Coronary artery (tissue), 2 donors: Measurements from ENCODE around the gene NACAD.

Experiments used
- DNase-seq: peaks from one replicate; pipeline ENCODE4 v3.0.0-alpha.2; 2017; ENCODE audit warnings: low spot score
- H3K27ac ChIP-seq, 2 donors: fragments of 200-600 bp; sonication (generic); one replicate each; pipeline ENCODE4 v1.5.1; 2016 to 2019
- H3K4me3 ChIP-seq: fragments of 200-600 bp; sonication (generic); 2 replicates; pipeline ENCODE4 v1.5.1; 2016; ENCODE audit warnings: mild to moderate bottlenecking, moderate library complexity
- TF ChIP-seq, protein P1 (sequence below): fragments of 200-600 bp; sonication (generic); IDR thresholded peaks from one replicate; pipeline ENCODE4 v1.5.1; 2019; ENCODE audit warnings: antibody characterized with exemption

NACAD gene

DNA sequence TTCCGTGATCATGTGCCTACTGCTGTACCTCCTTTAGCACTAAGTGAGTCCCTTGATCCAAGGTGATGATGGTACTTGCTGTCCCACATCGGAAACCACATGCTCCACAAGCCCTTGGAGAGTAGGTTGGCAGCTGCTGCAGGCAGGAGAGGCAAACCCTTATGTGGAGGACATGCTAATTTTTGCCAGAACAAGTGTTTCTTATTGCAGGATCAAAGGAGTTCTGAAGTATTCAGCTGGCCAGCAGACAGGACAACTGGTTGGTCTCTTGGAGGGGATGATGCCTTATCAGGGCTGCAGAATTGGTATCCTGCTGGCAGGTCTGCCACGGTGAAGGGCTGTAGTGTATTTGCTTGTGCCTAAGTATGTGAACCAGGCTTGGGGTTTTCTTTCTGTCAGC is 36.8 kb downstream of the NACAD start:
- Histone ChIP-seq H3K27ac (no peak overlapping the region), H3K4me3 (no peak overlapping the region)
- TF ChIP-seq, protein P1, sequence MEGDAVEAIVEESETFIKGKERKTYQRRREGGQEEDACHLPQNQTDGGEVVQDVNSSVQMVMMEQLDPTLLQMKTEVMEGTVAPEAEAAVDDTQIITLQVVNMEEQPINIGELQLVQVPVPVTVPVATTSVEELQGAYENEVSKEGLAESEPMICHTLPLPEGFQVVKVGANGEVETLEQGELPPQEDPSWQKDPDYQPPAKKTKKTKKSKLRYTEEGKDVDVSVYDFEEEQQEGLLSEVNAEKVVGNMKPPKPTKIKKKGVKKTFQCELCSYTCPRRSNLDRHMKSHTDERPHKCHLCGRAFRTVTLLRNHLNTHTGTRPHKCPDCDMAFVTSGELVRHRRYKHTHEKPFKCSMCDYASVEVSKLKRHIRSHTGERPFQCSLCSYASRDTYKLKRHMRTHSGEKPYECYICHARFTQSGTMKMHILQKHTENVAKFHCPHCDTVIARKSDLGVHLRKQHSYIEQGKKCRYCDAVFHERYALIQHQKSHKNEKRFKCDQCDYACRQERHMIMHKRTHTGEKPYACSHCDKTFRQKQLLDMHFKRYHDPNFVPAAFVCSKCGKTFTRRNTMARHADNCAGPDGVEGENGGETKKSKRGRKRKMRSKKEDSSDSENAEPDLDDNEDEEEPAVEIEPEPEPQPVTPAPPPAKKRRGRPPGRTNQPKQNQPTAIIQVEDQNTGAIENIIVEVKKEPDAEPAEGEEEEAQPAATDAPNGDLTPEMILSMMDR = no peak
- no peak for DNase-seq

DNA sequence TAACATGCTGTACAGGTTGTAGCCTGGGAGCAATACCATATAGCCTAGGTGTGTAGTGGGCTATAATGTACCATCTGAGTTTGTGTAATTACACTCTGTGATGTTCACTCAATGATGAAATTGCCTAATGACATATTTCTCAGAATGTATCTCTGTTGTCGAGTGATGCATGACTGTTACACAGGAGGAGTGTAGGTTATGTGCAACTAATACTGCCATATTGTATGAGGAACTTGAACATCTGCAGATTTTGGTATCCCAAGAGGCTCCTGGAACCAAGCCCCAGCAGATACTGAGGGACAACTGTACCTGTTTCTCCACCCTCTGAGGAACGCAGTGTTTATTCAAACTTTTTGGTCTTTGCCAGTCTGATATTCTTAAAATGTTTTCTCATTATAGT is 38.6 kb downstream of the NACAD start:
- Histone ChIP-seq H3K27ac (no peak overlapping the region), H3K4me3 (no peak overlapping the region)
- TF ChIP-seq, protein P1 = no peak
- no peak for DNase-seq

DNA sequence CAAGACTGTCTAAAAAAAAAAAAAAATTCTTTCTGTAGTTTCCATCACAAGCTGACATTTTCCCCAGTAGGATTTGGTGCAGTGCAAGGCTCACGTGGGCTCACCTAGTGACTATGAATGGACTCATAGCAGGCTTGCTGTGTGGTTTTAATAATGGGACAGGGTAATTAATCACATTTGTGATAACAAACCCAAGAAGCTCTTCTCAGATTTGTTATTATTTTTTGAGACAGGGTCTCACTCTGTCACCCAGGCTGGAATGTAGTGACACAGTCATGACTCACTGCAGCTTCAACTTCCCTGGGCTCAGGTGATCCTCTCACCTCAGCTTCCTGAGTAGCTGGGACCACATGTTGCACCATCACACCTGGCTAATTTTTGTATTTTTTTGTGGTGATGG is 40.0 kb downstream of the NACAD start:
- TF ChIP-seq, protein P1 = no peak
- H3K4me3 ChIP-seq = no peak overlapping the region
- DNase-seq = peak; percentile 1
- H3K27ac ChIP-seq = no peak overlapping the region

DNA sequence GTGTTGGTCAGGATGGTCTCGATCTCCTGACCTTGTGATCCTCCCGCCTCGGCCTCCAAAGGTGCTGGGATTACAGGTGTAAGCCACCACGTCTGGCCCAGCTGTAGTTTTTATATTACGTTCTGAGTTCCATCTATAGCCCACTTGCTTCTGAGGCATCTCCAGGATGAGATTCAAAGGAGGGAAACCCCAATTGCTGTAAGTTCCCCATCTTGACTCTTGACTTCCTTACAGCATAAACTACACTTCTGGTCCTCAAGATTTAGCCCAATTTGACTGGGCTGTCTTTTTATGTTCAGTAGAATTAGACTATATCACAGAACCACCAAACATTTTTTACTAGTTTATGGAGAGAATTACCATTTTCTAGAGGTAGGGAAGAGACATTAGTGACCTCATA is 44.4 kb downstream of the NACAD start:
- DNase-seq = no peak
- Histone ChIP-seq H3K27ac (no peak overlapping the region), H3K4me3 (no peak overlapping the region)
- TF ChIP-seq, protein P1 = no peak

- H3K4me3 ChIP-seq = no peak overlapping the region
- TF ChIP-seq, protein P1 = no peak
- no peak for DNase-seq
- no peak overlapping the region for H3K27ac ChIP-seq
Observed at GRCh38 chr7:45039106-45039505, 49.7 kb downstream of the NACAD start.

- TF ChIP-seq, protein P1 = no peak
- DNase-seq = no peak
- no peak overlapping the region for H3K27ac ChIP-seq
- no peak overlapping the region for H3K4me3 ChIP-seq
Observed at GRCh38 chr7:45037876-45038275, 50.9 kb downstream of the NACAD start.

DNA sequence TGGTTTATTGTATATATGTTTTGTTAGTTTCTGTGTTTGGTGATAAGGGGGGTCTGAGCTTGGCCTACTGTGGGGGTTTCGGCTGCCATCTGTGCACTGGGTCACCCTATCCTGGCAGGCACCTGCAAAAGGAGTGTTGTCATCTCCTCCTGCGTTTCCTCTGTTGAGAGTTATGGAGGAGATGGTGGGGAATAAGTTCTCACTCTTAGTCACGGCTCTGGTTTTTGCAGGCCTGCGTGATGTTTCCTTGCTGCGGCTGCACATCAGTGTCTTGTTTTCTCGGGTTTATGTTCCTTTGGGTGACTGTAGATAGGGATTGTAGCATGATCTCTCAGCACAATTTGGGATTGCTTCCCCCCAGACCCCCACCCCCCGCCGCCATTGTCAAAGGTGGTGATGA is 52.0 kb downstream of the NACAD start:
- no peak for DNase-seq
- Histone ChIP-seq H3K4me3 (no peak overlapping the region), H3K27ac (no peak overlapping the region)
- TF ChIP-seq, protein P1 = no peak
